Mucosa of rectum (tissue), 2 donors: ENCODE results near the gene TRIM72.
"Not testable (repeated sequence)": the region's sequence is repeated elsewhere in the genome, so short reads cannot be mapped to it uniquely, and the experiment has no call there.

ENCODE experiments used
- H3K27ac ChIP-seq, 2 donors: one replicate each; pipeline ENCODE4 v1.7.0; 2013; ENCODE audit warnings: inconsistent platforms in 2 of 2, low read depth in 2 of 2, low read length in 2 of 2
- H3K27me3 ChIP-seq, 2 donors: one replicate each; pipeline ENCODE4 v1.7.0; 2013; ENCODE audit warnings: low read length in 2 of 2; ENCODE audit not compliant: control insufficient read depth in 2 of 2, insufficient read depth in 2 of 2
- H3K36me3 ChIP-seq, 2 donors: one replicate each; pipeline ENCODE4 v1.7.0; 2013; ENCODE audit warnings: low read length in 2 of 2; ENCODE audit not compliant: control insufficient read depth in 2 of 2, insufficient read depth in 2 of 2
- H3K4me1 ChIP-seq, 2 donors: one replicate each; pipeline ENCODE4 v1.7.0; 2013; ENCODE audit warnings: low read length in 2 of 2, mild to moderate bottlenecking in 1 of 2; ENCODE audit not compliant: control insufficient read depth in 2 of 2, insufficient read depth in 2 of 2
- H3K4me3 ChIP-seq, 2 donors: one replicate each; pipeline ENCODE4 v1.7.0; 2013; ENCODE audit warnings: low read length in 2 of 2
- H3K9ac ChIP-seq, 2 donors: one replicate each; pipeline ENCODE4 v1.7.0; 2013; ENCODE audit warnings: low read length in 2 of 2, low read depth in 1 of 2, mild to moderate bottlenecking in 1 of 2
- H3K9me3 ChIP-seq, 2 donors: one replicate each; pipeline ENCODE4 v1.7.0; 2013; ENCODE audit warnings: low read length in 2 of 2; ENCODE audit not compliant: control insufficient read depth in 2 of 2
- donor health status: healthy.
- donor health status: Normal muscosa, but diverticular disease.

Gene TRIM72

DNA sequence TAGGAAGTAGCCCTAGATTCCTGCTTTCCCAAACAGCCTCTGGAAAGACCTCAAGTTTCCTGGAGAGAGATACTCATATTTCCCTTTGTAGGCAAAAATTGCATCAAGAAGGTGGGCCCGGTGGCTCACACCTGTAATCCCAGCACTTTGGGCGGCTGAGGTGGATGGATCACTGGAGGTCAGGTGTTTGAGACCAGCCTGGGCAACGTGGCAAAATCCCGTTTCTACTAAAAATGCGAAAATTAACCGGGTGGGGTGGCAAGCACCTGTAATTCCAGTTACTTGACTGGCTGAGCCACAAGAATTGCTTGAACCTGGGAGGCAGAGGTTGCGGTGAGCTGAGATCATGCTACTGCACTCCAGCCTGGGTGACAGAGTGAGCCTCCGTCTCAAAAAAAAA lies 13.8 kb upstream of the TRIM72 start:
- Histone ChIP-seq H3K4me1 (peaks cover 24 to 25% of the 10 kb centered on the region in 2 donors), H3K36me3 (peaks cover 10 to 16% of the 10 kb centered on the region in 2 donors)
- not testable (repeated sequence) for H3K9me3 ChIP-seq, H3K27ac ChIP-seq, H3K9ac ChIP-seq, H3K4me3 ChIP-seq, H3K27me3 ChIP-seq

DNA sequence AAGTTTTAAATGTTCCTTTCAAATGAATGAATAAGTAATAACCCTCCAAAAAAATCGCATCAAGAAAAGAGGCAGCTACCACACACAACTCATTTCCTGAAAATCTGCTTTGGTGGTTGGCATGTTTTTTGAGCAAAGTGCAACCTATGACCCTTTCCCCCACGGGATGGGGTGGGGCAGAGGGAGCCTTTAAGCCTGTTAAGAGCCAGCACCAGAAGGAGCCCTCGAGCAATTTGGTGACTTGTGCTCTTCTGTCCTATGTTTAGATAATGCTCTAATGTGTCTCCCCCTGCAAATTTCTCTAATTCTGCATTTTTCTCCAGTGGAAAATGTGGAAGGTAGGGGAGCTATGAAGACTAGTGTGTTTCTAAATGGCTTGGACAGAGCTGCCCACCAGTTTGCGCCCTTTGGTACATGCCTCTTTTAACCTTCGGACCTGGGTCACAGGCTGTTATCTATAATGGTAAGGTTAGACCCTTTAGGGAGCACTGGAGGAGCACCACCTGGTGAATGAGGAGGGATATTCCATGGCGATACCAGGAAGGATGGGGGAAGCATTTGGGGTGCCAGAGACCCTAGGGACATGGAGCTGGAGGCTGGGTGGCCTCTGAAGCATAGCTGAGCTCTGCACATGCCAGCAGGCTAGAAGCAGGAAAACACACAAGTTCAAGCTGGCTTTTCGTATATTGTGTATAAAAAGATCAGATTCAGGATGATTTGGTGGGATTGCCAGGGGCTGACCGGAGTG lies 12.9 kb upstream of the TRIM72 start:
- H3K4me3 ChIP-seq = peak overlapping the region; percentile 87 to 93
- peak overlapping the region; percentile 86 to 87 for H3K27ac ChIP-seq
- H3K4me1 ChIP-seq = peaks cover 24 to 25% of the 10 kb centered on the region in 2 donors
- no peaks in the 10 kb centered on the region for H3K27me3 ChIP-seq
- peak overlapping the region; percentile 70 to 79 for H3K9ac ChIP-seq
- H3K9me3 ChIP-seq = no peaks in the 10 kb centered on the region
- H3K36me3 ChIP-seq = peaks cover 6 to 7% of the 10 kb centered on the region in 2 donors

DNA sequence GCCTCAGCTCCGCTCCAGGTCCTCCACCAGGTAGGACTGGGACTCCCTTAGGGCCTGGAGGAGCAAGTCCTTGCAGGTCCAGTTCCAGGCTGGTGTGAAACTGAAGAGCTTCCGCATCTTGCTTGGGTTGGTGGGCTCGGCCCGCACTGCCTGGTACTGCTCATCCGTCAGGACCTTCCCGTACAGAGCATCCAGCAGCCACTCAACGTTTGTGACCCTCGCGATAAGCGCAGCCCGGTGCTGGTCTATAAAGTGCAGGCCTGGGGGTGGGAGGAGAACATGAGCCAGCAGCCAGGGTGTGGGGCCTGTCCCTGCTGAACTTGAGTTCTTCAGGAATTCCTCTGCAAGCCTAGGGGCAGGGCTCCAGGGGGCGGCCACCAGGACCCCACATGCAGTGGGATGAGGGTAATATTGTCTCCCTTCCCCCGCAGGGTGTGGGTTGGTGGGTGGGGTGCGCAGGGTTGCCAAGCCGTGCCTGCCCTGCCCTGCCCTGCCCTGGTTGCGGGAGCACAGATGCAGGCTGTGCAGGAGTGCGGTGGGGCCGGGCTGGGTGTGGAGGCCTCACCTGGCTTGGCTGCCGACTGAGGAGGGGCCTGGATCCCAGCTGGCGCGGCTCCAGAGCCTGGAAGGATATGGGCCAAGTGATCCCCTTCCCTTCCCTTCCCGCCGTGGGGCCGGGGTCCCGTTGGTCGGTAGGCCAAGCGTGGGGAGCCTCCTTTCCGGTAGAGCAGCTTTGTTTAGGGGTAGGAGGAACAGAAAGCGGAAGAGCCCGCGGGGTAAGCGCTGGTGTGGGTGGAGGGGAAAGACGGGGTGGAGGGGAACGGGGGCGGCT lies 12.1 kb upstream of the TRIM72 start:
- peaks cover 24 to 25% of the 10 kb centered on the region in 2 donors for H3K4me1 ChIP-seq
- H3K27me3 ChIP-seq = no peaks in the 10 kb centered on the region
- H3K27ac ChIP-seq = peak overlapping the region; percentile 86 to 87
- H3K4me3 ChIP-seq = peak overlapping the region; percentile 87 to 93
- no peaks in the 10 kb centered on the region for H3K9me3 ChIP-seq
- peaks cover 2 to 4% of the 10 kb centered on the region in 2 donors for H3K36me3 ChIP-seq
- H3K9ac ChIP-seq = peak overlapping the region; percentile 70 to 79

DNA sequence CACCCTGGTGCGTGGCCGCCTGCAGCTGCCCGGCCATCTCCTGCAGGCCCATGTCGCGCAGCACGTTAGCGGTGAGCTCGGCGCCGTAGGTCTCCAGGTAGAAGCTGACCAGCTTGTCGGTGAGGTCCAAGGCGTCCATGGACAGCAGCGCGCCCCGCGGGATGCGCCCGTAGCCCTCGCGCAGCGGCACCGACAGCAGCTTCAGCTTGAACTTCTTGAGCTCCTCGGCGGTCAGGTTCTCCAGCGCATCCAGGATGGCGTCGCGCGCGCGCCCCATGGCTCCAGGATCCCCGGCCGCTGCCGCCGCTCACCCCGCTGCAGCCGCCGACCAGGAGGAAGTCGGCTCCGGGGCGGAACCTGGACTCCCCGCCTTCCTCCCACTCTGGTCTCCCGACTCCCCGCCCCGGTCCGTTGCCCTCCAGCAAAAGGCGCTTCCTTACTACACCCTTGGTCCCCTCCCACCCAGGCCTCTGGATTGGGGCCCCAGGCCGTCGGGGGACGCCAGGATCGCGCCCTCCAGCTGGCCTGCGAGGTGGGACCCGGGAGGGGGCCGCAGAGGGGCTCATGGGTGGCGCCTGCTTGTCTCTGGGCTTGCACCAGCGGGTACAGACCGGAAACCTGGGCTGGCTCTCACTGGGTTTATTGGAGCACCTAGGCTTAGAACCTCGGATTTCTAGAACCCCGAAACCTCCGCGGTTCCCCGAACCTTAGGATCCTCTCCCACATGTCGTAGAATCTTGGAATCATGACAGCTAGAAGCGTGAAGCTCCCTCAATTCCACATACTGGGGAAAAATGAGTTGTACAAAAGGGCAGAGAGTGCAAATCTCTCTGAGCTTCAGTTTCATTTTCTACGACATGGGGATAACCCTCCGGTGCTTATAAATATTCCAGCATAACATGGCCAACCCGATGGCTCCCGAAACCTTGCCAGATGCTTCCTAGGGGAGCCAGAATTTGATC lies 11.2 kb upstream of the TRIM72 start, which contains the start of gene PYCARD:
PYCARD (minus strand) TSS at position 347 of the 962 bp plus-strand sequence; CDS start at position 277, 70 bp downstream.
- Histone ChIP-seq H3K27ac (peak within 1 kb of the TSS; percentile 86 to 87), H3K9ac (peak within 1 kb of the TSS; percentile 79 to 83), H3K4me3 (peak within 1 kb of the TSS; percentile 87 to 93), H3K4me1 (peaks cover 24 to 25% of the 10 kb centered on the region in 2 donors), H3K9me3 (no peaks in the 10 kb centered on the region), H3K27me3 (no peaks in the 10 kb centered on the region), H3K36me3 (peaks cover 2 to 4% of the 10 kb centered on the region in 2 donors)

DNA sequence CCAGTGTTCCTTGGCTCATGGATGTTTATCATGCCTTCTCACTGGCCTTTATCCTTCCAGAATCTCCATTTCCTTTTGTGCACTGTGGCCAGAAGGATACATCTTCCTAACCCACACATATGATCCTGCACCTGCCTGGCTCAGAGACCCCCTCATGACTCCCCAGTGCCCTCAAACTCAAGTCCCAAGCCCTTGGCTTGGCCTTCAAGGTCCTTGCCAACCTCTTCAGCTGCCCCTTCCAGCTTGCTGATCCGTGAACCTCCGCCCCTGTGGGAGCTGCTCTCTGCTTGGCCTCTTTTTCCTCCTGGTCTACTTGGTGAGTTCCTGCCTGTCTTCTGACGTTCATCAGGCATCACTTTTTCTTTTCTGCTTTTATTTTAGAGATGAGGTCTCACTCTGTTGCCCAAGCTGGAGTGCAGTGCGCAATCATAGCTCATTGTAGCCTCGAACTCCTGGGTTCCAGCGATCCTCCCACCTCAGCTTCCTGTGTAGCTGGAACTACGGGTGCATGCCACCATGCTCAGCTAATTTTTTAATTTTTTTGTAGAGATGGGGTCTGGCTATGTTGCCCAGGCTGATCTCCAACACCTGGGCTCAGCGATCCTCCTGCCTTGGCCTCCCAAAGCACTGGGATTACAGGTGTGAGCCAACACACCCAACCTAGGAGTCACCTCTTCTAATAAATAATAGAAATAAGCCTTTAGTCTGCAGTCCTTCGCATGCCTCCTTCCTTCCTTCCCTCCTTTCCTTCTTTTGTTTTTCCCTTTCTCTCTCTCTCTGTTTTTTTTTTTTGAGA lies 8.8 kb upstream of the TRIM72 start:
- Histone ChIP-seq H3K27me3 (no peaks in the 10 kb centered on the region), H3K9ac (no peak overlapping the region), H3K4me1 (peaks cover 22 to 23% of the 10 kb centered on the region in 2 donors), H3K9me3 (no peaks in the 10 kb centered on the region), H3K36me3 (no peaks in the 10 kb centered on the region), H3K27ac (no peak overlapping the region), H3K4me3 (no peak overlapping the region)

DNA sequence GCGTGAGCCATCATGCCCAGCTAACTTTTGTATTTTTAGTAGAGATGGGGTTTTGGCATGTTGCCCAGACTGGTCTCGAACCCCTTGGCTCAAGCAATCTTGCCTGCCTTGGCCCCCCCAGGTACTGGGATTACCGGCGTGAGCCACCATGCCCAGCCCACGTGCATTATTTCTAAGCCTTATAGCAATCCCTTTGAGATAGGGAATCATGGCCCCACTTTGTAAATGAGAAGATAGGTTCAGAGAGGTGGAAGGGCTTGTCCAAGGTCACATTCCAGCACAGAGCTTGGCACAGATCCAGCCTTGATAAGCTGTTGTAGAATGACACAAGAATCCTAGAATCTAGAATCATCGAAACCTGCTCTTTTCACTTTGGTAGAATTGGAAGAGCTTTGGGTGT lies 7.1 kb upstream of the TRIM72 start:
- Histone ChIP-seq H3K27ac (no peak overlapping the region), H3K4me1 (peaks cover 8 to 9% of the 10 kb centered on the region in 2 donors), H3K9me3 (no peaks in the 10 kb centered on the region), H3K27me3 (no peaks in the 10 kb centered on the region), H3K36me3 (no peaks in the 10 kb centered on the region), H3K9ac (no peak overlapping the region), H3K4me3 (no peak overlapping the region)

DNA sequence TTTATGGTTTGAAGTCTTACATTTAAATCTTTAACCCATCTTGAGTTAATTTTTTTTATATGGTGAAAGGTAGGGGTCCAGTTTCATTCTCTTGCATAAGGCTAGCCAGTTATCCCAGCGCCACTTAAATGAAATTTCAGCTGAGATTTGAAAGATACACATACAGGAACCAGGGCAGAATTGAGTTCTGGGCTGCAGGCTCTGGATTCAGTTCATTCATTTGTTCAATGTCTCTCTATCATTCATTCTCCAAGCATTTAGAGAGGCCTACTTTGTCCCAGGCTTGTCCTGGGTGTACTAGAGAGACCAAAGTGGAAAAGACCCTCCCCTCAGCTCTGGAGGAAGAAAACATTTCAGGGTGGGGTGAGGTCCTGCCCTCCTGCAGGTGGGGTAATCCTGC lies 577 bp upstream of the TRIM72 start:
- Histone ChIP-seq H3K4me1 (peaks cover 12 to 21% of the 10 kb centered on the region in 2 donors), H3K4me3 (no peak overlapping the region), H3K27ac (no peak overlapping the region), H3K9me3 (no peaks in the 10 kb centered on the region), H3K9ac (no peak overlapping the region), H3K27me3 (peaks cover 24 to 42% of the 10 kb centered on the region in 2 donors), H3K36me3 (no peaks in the 10 kb centered on the region)

DNA sequence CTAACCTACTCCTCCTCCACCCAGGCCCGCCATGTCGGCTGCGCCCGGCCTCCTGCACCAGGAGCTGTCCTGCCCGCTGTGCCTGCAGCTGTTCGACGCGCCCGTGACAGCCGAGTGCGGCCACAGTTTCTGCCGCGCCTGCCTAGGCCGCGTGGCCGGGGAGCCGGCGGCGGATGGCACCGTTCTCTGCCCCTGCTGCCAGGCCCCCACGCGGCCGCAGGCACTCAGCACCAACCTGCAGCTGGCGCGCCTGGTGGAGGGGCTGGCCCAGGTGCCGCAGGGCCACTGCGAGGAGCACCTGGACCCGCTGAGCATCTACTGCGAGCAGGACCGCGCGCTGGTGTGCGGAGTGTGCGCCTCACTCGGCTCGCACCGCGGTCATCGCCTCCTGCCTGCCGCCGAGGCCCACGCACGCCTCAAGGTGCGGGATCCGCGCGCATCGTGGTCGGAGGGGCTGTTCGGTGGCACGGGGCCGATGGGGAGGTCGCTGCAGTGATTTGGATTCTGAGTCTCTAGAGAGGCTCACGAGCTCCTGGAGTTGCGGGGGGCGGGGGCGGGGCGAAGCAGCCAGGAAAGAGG lies 878 bp downstream of the TRIM72 start:
- Histone ChIP-seq H3K36me3 (no peaks in the 10 kb centered on the region), H3K9ac (no peak overlapping the region), H3K4me1 (peaks cover 12 to 21% of the 10 kb centered on the region in 2 donors), H3K4me3 (peak overlapping the region; percentile 31 to 37), H3K9me3 (no peaks in the 10 kb centered on the region), H3K27ac (no peak overlapping the region), H3K27me3 (peaks cover 26 to 42% of the 10 kb centered on the region in 2 donors)
